ENCODE data around the gene SORCS2.

GRCh38 chr4:7741946-7742806, 549.8 kb downstream of the SORCS2 start:
- TF ChIP-seq CTCF (IDR thresholded peaks at IDR 0.05) (no peak), POLR2A (IDR thresholded peaks at IDR 0.05) (no peak)

Data from esophagus squamous epithelium (tissue), 4 donors.